H9 (cell line): ENCODE measurements around the gene LAMB4. TPM values are rescaled to one million over a fixed set of nuclear protein-coding genes. Genes with fewer than 3 reads are reported as not detected.

ENCODE experiments used
- DNase-seq: peaks from one replicate; pipeline ENCODE4 v3.0.0-alpha.2; 2017
- H2AFZ ChIP-seq: one replicate; pipeline ENCODE4 v1.6.1; 2013; ENCODE audit warnings: mild to moderate bottlenecking, low read length, control low read depth, moderate library complexity
- H2AK5ac ChIP-seq: 2 replicates; pipeline ENCODE4 v1.6.1; 2013; ENCODE audit warnings: low read length, control low read depth, mixed read lengths; ENCODE audit not compliant: insufficient read length
- H2BK120ac ChIP-seq: one replicate; pipeline ENCODE4 v1.6.1; 2013; ENCODE audit warnings: low read depth, mild to moderate bottlenecking, low read length, control low read depth, inconsistent platforms; ENCODE audit not compliant: poor library complexity, severe bottlenecking
- H2BK12ac ChIP-seq: 2 replicates; pipeline ENCODE4 v1.6.1; 2013; ENCODE audit warnings: low read length, control low read depth, mixed read lengths, low read depth; ENCODE audit not compliant: insufficient read length
- H2BK15ac ChIP-seq: 2 replicates; pipeline ENCODE4 v1.6.1; 2013; ENCODE audit warnings: low read depth, low read length, control low read depth
- H2BK20ac ChIP-seq: one replicate; pipeline ENCODE4 v1.6.1; 2013; ENCODE audit warnings: low read depth, mild to moderate bottlenecking, low read length, control low read depth, inconsistent platforms; ENCODE audit not compliant: poor library complexity, severe bottlenecking
- H2BK5ac ChIP-seq: 2 replicates; pipeline ENCODE4 v1.6.1; 2013; ENCODE audit warnings: low read length, control low read depth, mixed read lengths; ENCODE audit not compliant: insufficient read length
- H3K14ac ChIP-seq: 2 replicates; pipeline ENCODE4 v1.6.1; 2013; ENCODE audit warnings: low read length, control low read depth; ENCODE audit not compliant: insufficient read depth
- H3K18ac ChIP-seq: 2 replicates; pipeline ENCODE4 v1.6.1; 2013; ENCODE audit warnings: low read depth, mild to moderate bottlenecking, mixed read lengths, low read length, control low read depth; ENCODE audit not compliant: insufficient read length
- H3K23ac ChIP-seq: 2 replicates; pipeline ENCODE4 v1.6.1; 2013; ENCODE audit warnings: low read length, control low read depth, mixed read lengths, low read depth; ENCODE audit not compliant: insufficient read length
- H3K23me2 ChIP-seq: 2 replicates; pipeline ENCODE4 v1.6.1; 2013; ENCODE audit warnings: low read depth, mild to moderate bottlenecking, mixed read lengths, low read length, control low read depth; ENCODE audit not compliant: insufficient read length, poor library complexity, severe bottlenecking
- H3K27ac ChIP-seq: 2 replicates; pipeline ENCODE4 v1.5.1; 2013; ENCODE audit warnings: low read length, control low read depth, mixed read lengths, low read depth; ENCODE audit not compliant: insufficient read length
- H3K27me3 ChIP-seq: 2 replicates; pipeline ENCODE4 v1.6.1; 2013; ENCODE audit warnings: low read length, control low read depth, inconsistent platforms; ENCODE audit not compliant: insufficient read depth
- H3K4ac ChIP-seq: 2 replicates; pipeline ENCODE4 v1.6.1; 2013; ENCODE audit warnings: low read depth, mild to moderate bottlenecking, control low read depth, inconsistent platforms, low read length, moderate library complexity
- H3K4me1 ChIP-seq: 2 replicates; pipeline ENCODE4 v1.6.1; 2013; ENCODE audit warnings: low read length, control low read depth, inconsistent platforms; ENCODE audit not compliant: insufficient read depth
- H3K4me2 ChIP-seq: 2 replicates; pipeline ENCODE4 v1.6.1; 2013; ENCODE audit warnings: low read length, control low read depth, mixed read lengths; ENCODE audit not compliant: insufficient read length, insufficient read depth
- H3K56ac ChIP-seq: 2 replicates; pipeline ENCODE4 v1.6.1; 2013; ENCODE audit warnings: low read depth, mild to moderate bottlenecking, mixed read lengths, low read length, control low read depth; ENCODE audit not compliant: insufficient read length
- H3K79me1 ChIP-seq: 2 replicates; pipeline ENCODE4 v1.6.1; 2013; ENCODE audit warnings: low read depth, mild to moderate bottlenecking, moderate library complexity, low read length, control low read depth, inconsistent platforms; ENCODE audit not compliant: insufficient read depth, poor library complexity, severe bottlenecking
- H3K79me2 ChIP-seq: 2 replicates; pipeline ENCODE4 v1.6.1; 2013; ENCODE audit warnings: low read length, control low read depth, inconsistent platforms; ENCODE audit not compliant: insufficient read depth
- H3K9ac ChIP-seq: 2 replicates; pipeline ENCODE4 v1.6.1; 2013; ENCODE audit warnings: low read length, control low read depth, mixed read lengths; ENCODE audit not compliant: insufficient read length; ENCODE audit errors: extremely low read depth
- H3K9me3 ChIP-seq: one replicate; pipeline ENCODE4 v1.6.1; 2013; ENCODE audit warnings: low read depth, low read length, inconsistent platforms; ENCODE audit not compliant: control insufficient read depth
- H3T11ph ChIP-seq: one replicate; pipeline ENCODE4 v1.6.1; 2013; ENCODE audit warnings: mild to moderate bottlenecking, low read length, control low read depth, inconsistent platforms
- H4K20me1 ChIP-seq: one replicate; pipeline ENCODE4 v1.6.1; 2013; ENCODE audit not compliant: control insufficient read depth, insufficient read length, insufficient read depth
- H4K5ac ChIP-seq: 2 replicates; pipeline ENCODE4 v1.6.1; 2013; ENCODE audit warnings: low read depth, mild to moderate bottlenecking, mixed read lengths, low read length, control low read depth; ENCODE audit not compliant: insufficient read length
- H4K8ac ChIP-seq: replicated peaks from 2 replicates; pipeline ENCODE4 v1.6.1; 2013; ENCODE audit warnings: low read length, control low read depth, mixed read lengths, low read depth; ENCODE audit not compliant: insufficient read length
- H4K91ac ChIP-seq: 2 replicates; pipeline ENCODE4 v1.6.1; 2013; ENCODE audit warnings: low read depth, mild to moderate bottlenecking, moderate library complexity, mixed read lengths, low read length, control low read depth; ENCODE audit not compliant: insufficient read length
- H3K27ac Mint-ChIP-seq, 3 experiments: 2 replicates in 2 of 3; 3 replicates in 1 of 3; pipeline ENCODE4 v1.8.0; 2020 to 2021; ENCODE audit warnings: mixed read lengths in 3 of 3, mild to moderate bottlenecking in 1 of 3, moderate library complexity in 1 of 3
- H3K27me3 Mint-ChIP-seq: 2 replicates; pipeline ENCODE4 v1.8.0; 2021; ENCODE audit warnings: low read depth, mild to moderate bottlenecking, moderate library complexity, mixed read lengths
- H3K36me3 Mint-ChIP-seq, 3 experiments: 2 replicates in 2 of 3; 3 replicates in 1 of 3; pipeline ENCODE4 v1.8.0; 2020 to 2021; ENCODE audit warnings: low read depth in 3 of 3, mixed read lengths in 3 of 3; ENCODE audit not compliant: insufficient read depth in 1 of 3
- H3K4me1 Mint-ChIP-seq, 2 experiments: 2 replicates each; pipeline ENCODE4 v1.8.0; 2020; ENCODE audit warnings: mixed read lengths in 2 of 2
- H3K4me3 Mint-ChIP-seq, 2 experiments: 2 replicates in 1 of 2; 3 replicates in 1 of 2; pipeline ENCODE4 v1.8.0; 2020 to 2021; ENCODE audit warnings: mild to moderate bottlenecking in 2 of 2, mixed read lengths in 2 of 2, moderate library complexity in 1 of 2
- H3K9me3 Mint-ChIP-seq, 2 experiments: 2 replicates in 1 of 2; 3 replicates in 1 of 2; pipeline ENCODE4 v1.8.0; 2020; ENCODE audit warnings: mild to moderate bottlenecking in 2 of 2, mixed read lengths in 2 of 2, moderate library complexity in 1 of 2
- CTCF ChIP-seq: fragments of 200-600 bp; sonication (generic); conservative IDR thresholded peaks from 3 replicates; pipeline ENCODE4 v1.8.0; 2021; ENCODE audit warnings: antibody characterized with exemption, mild to moderate bottlenecking
- WGBS: extraction: QIAGEN DNeasy Blood & Tissue Kit; methylation state at CpG from one replicate; pipeline ENCODE4 v1.1.7; 2013; ENCODE audit warnings: missing lambda C conversion rate, low lambda C conversion rate, mixed read lengths; ENCODE audit not compliant: insufficient read length; ENCODE audit errors: extremely low coverage; 5-methylcytosine and 5-hydroxymethylcytosine counted together
- total RNA-seq: library from RNA; stranded (reverse); gene quantifications from 2 replicates; pipeline ENCODE4 v1.2.1, GENCODE V29; 2021

The LAMB4 gene
- total RNA-seq, 1 experiment from 2014 or later: not detected

GRCh38 chr7:108008240-108008639 is 121.9 kb downstream of the LAMB4 start:
- H3K79me1 ChIP-seq: no peaks in the 10 kb centered on the region
- no peak overlapping the region for H3K9ac ChIP-seq
- H3K9me3 ChIP-seq: no peaks in the 10 kb centered on the region
- no peak overlapping the region for H2BK12ac ChIP-seq
- WGBS: no CpG with 5 or more reads among the region's 4 CpGs
- H4K91ac ChIP-seq: no peak overlapping the region
- H3K14ac ChIP-seq: no peak overlapping the region
- no peaks in the 10 kb centered on the region; the same call in 1 of the 2 replicates for H3K4me1 ChIP-seq
- no peak overlapping the region for H3K23ac ChIP-seq
- H3K4ac ChIP-seq: no peak overlapping the region
- H4K20me1 ChIP-seq: no peaks in the 10 kb centered on the region
- no peak overlapping the region for H4K5ac ChIP-seq
- H3K27ac Mint-ChIP-seq: no peak overlapping the region
- H2BK5ac ChIP-seq: no peak overlapping the region
- no peaks in the 10 kb centered on the region for H3K23me2 ChIP-seq
- no peak for DNase-seq
- no peak overlapping the region for H2BK120ac ChIP-seq
- H3T11ph ChIP-seq: no peak overlapping the region
- peaks cover 33% of the 10 kb centered on the region for H3K27me3 ChIP-seq
- no peak overlapping the region for H2AK5ac ChIP-seq
- H3K56ac ChIP-seq: no peak overlapping the region
- H3K18ac ChIP-seq: no peak overlapping the region
- H3K79me2 ChIP-seq: no peaks in the 10 kb centered on the region
- no peak overlapping the region for H2BK15ac ChIP-seq
- H2BK20ac ChIP-seq: no peak overlapping the region
- no peak overlapping the region for H4K8ac ChIP-seq
- H3K9me3 Mint-ChIP-seq: no peaks in the 10 kb centered on the region
- no peak for TF ChIP-seq CTCF
- H3K4me2 ChIP-seq: no peak overlapping the region
- H3K27ac ChIP-seq: no peak overlapping the region
- peaks cover 58% of the 10 kb centered on the region for H3K27me3 Mint-ChIP-seq
- H2AFZ ChIP-seq: no peak overlapping the region
- H3K4me1 Mint-ChIP-seq: peaks cover 12 to 15% of the 10 kb centered on the region in 2 experiments
- H3K36me3 Mint-ChIP-seq: no peaks in the 10 kb centered on the region
- H3K4me3 Mint-ChIP-seq: no peak overlapping the region
